Liver (tissue), 3 donors: ENCODE results near the gene RTN4RL2.

Source experiments
- ATF3 ChIP-seq: IDR thresholded peaks from 2 replicates; pipeline ENCODE4 v1.6.1; 2016; ENCODE audit warnings: antibody characterized with exemption
- CTCF ChIP-seq: fragments of 150-350 bp; IDR thresholded peaks from 2 replicates; pipeline ENCODE4 v1.5.1; 2017; ENCODE audit warnings: improper control_type of control experiment, low read depth, low read length; ENCODE audit not compliant: missing input control
- EGR1 ChIP-seq, 2 donors: IDR thresholded peaks; 2 replicates each; pipeline ENCODE4 v1.6.1; 2016 to 2018; ENCODE audit warnings: antibody characterized with exemption in 2 of 2, low read depth in 2 of 2
- HNF4G ChIP-seq: IDR thresholded peaks from 2 replicates; pipeline ENCODE4 v1.6.1; 2016; ENCODE audit warnings: antibody characterized with exemption
- MAX ChIP-seq: IDR thresholded peaks from 2 replicates; pipeline ENCODE4 v1.6.1; 2016; ENCODE audit warnings: antibody characterized with exemption
- REST ChIP-seq: IDR thresholded peaks from 2 replicates; pipeline ENCODE4 v1.6.1; 2016; ENCODE audit warnings: antibody characterized with exemption, mild to moderate bottlenecking
- RXRA ChIP-seq, 2 donors: IDR thresholded peaks; 2 replicates each; pipeline ENCODE4 v1.6.1; 2017 to 2018; ENCODE audit warnings: antibody characterized with exemption in 2 of 2, mild to moderate bottlenecking in 1 of 2
- SP1 ChIP-seq: IDR thresholded peaks from 2 replicates; pipeline ENCODE4 v1.6.1; 2018; ENCODE audit warnings: antibody characterized with exemption, mild to moderate bottlenecking
- TAF1 ChIP-seq: conservative IDR thresholded peaks from 2 replicates; pipeline ENCODE4 v1.6.1; 2016; ENCODE audit warnings: antibody characterized with exemption, mild to moderate bottlenecking
- donor health status: healthy.
- donor health status: healthy.

- TF ChIP-seq CTCF, result no peak
- no peak for TF ChIP-seq TAF1
- no peak for TF ChIP-seq RXRA (IDR thresholded peaks at IDR 0.05)
- no peak for TF ChIP-seq REST
- TF ChIP-seq HNF4G, result no peak
- TF ChIP-seq MAX, result no peak
- no peak for TF ChIP-seq SP1
- no peak for TF ChIP-seq EGR1 (IDR thresholded peaks at IDR 0.05; ENCODE audit: low read depth in 2 of 2)
- no peak for TF ChIP-seq ATF3
These were observed 37.7 kb upstream of the RTN4RL2 start for GRCh38 chr11:57422669-57423068.
